ENCODE measurements around the gene SPRN.
A peak's percentile ranks its signal among the peaks of the same experiment; 100 is the strongest.
"Not testable (repeated sequence)": the region's sequence is repeated elsewhere in the genome, so short reads cannot be mapped to it uniquely, and the experiment has no call there.

SPRN gene

GRCh38 chr10:133439517-133440461 is 15.4 kb upstream of the SPRN start:
- no peak for DNase-seq (ENCODE audit: low spot score)

GRCh38 chr10:133438711-133439273 is 14.4 kb upstream of the SPRN start:
- peak; percentile 50 for DNase-seq (ENCODE audit: low spot score)

- not testable (repeated sequence) for DNase-seq (ENCODE audit: low spot score)
Observed at GRCh38 chr10:133432789-133433188, 8.4 kb upstream of the SPRN start.

- not testable (repeated sequence) for DNase-seq (ENCODE audit: low spot score)
Observed at GRCh38 chr10:133431888-133432613, 7.6 kb upstream of the SPRN start.

GRCh38 chr10:133429571-133429970 is 5.1 kb upstream of the SPRN start:
- DNase-seq (ENCODE audit: low spot score): not testable (repeated sequence)

- DNase-seq (ENCODE audit: low spot score): not testable (repeated sequence)
Observed at GRCh38 chr10:133424102-133424501, 323 bp downstream of the SPRN start.

GRCh38 chr10:133422807-133423771 is 1.3 kb downstream of the SPRN start:
- DNase-seq (ENCODE audit: low spot score): no peak

- no peak for DNase-seq (ENCODE audit: low spot score)
Observed at GRCh38 chr10:133422223-133422806, 2.1 kb downstream of the SPRN start.

- no peak for DNase-seq (ENCODE audit: low spot score)
Observed at GRCh38 chr10:133421336-133422222, 2.8 kb downstream of the SPRN start.

- no peak for DNase-seq (ENCODE audit: low spot score)
Observed at GRCh38 chr10:133420579-133420978, 3.8 kb downstream of the SPRN start.

GRCh38 chr10:133420028-133420427 is 4.4 kb downstream of the SPRN start:
- no peak for DNase-seq (ENCODE audit: low spot score)

GRCh38 chr10:133419211-133419950 is 5.0 kb downstream of the SPRN start:
- DNase-seq (ENCODE audit: low spot score): no peak

GRCh38 chr10:133418289-133418993 is 6.0 kb downstream of the SPRN start:
- DNase-seq (ENCODE audit: low spot score): no peak

- no peak for DNase-seq (ENCODE audit: low spot score)
Observed at GRCh38 chr10:133415752-133416151, 8.7 kb downstream of the SPRN start.

- DNase-seq (ENCODE audit: low spot score): not testable (repeated sequence)
Observed at GRCh38 chr10:133414401-133414800, 10.0 kb downstream of the SPRN start.

- DNase-seq (ENCODE audit: low spot score): no peak
Observed at GRCh38 chr10:133412381-133412711, 12.1 kb downstream of the SPRN start.

- no peak for DNase-seq (ENCODE audit: low spot score)
Observed at GRCh38 chr10:133411523-133412380, 12.7 kb downstream of the SPRN start.
